Measurements from ENCODE around the gene THSD4. TPM values are rescaled to one million over a fixed set of nuclear protein-coding genes. Genes with fewer than 3 reads are reported as not detected.
A peak's percentile ranks its signal among the peaks of the same experiment; 100 is the strongest.

The THSD4 gene
- polyA plus RNA-seq, 3 donors: 30.2 to 36.6 (median 36.3) TPM

- no peak for DNase-seq (ENCODE audit: extremely low read depth in 1 of 11, low read depth in 9 of 11, low spot score in 4 of 11)
Observed at GRCh38 chr15:71272932-71273331, 157.7 kb downstream of the THSD4 start.

DNA sequence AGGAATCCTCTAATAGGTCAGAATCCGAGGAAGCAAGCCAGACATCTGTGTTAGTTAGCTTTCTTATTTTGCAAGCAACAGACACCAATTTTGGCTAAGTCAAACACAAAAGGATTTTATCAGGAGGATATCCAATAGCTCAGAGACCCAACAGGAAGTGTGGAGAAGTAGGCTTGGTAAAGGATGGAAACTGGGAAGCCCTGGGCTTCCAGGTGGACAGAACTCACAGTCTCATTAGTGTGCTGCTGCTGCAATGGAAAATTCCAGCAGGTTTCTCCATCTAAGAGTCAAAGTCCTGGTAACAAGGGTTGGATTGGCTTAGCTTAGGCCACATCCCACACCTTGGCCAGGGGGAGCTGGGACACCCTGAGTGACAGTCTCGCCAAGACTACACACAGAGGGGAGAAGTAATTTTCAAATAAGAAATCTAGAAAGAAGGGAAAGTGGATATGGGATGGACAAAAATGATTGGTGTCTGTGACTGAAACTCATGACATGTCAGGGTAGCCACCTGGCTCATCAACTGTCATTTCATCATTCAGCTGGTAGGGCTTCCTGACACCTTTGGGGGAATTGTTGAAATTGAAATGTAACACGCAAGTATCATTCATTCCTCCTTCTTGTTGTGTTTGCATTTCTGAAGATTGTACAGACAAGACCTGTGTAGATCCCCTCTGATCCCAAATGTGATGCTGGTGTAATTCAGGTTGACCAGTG, 158.6 kb downstream of the THSD4 start:
- no peak for DNase-seq (ENCODE audit: extremely low read depth in 1 of 11, low read depth in 9 of 11, low spot score in 4 of 11)

GRCh38 chr15:71274448-71274798, 159.2 kb downstream of the THSD4 start:
- no peak for DNase-seq (ENCODE audit: extremely low read depth in 1 of 11, low read depth in 9 of 11, low spot score in 4 of 11)

GRCh38 chr15:71275098-71275497, 159.8 kb downstream of the THSD4 start:
- no peak for DNase-seq (ENCODE audit: extremely low read depth in 1 of 11, low read depth in 9 of 11, low spot score in 4 of 11)

DNA sequence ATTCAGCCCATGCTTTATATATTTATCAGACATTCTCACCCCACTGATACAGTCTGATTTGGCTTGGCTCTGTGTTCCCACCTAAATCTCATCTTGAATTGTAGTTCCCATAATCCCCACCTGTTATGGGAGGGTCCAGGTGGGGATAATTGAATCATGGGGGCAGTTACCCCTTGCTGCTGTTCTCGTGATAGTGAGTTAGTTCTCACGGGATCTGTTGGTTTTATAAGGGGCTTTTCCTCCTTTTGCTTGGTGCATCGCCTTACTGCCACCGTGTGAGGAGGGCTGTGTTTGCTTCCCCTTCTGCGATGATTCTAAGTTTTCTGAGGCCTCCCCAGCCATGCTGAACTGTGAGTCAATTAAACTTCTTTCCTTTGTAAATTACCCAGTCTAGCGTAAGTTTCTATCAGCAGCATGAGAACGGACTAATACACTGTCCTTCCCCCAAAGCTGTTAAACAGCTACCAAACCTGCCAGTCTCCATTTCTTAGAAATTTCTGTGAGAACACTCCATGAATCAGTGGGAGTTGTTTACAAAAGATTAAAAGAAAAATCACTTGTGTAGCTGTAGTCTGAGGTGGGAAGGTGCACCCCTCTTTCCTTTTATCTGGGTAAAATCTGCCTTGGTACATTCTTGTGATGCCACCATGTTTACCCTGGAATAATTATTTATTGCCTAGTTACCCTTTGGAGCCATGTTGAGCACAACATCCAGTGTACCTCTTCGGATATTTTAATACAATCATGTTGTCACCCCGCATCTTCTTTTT, 160.5 kb downstream of the THSD4 start:
- no peak for DNase-seq (ENCODE audit: extremely low read depth in 1 of 11, low read depth in 9 of 11, low spot score in 4 of 11)

- no peak for DNase-seq (ENCODE audit: extremely low read depth in 1 of 11, low read depth in 9 of 11, low spot score in 4 of 11)
Observed at GRCh38 chr15:71276336-71276665, 161.0 kb downstream of the THSD4 start.

DNA sequence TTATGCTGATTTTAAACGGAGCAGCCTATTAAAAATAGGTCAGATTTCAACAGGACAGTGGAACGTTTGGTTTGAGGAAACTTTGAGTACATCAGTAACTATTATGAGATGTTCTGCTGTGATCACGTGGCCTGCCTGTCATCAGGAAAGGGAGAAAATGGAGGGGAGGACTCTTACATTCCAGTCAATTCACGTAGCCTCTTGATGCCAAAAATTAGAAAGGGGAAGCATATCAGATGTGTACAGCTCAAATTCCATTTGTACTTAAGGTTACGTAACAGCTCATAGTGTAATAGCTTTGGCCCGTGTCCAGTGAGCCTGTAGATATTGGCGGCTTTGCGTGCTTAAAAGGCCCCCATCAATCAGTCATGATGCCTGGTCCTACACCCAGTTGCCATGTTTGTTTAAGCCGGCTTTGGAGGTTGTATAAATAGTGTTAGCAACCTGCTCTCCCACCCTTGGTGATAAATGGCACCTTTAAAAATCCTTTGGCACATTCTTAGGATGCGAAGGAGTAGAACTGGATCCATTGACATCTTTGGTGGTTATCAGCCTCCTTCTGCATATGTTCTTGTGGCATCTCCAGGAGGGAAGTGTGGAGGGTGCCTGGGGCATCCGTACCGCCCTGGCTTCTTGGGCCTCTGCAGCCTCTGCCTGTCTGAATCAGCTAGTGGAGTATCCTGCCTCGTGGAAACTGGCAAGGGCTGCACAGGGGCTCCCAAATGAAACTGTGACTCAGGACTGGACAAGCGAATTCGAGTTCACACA, 163.9 kb downstream of the THSD4 start:
- peak in 2 of 11 donors; percentile 30 to 35 for DNase-seq (ENCODE audit: extremely low read depth in 1 of 11, low read depth in 9 of 11, low spot score in 4 of 11)

- DNase-seq (ENCODE audit: extremely low read depth in 1 of 11, low read depth in 9 of 11, low spot score in 4 of 11): no peak
Observed at GRCh38 chr15:71279757-71280141, 164.5 kb downstream of the THSD4 start.

- no peak for DNase-seq (ENCODE audit: extremely low read depth in 1 of 11, low read depth in 9 of 11, low spot score in 4 of 11)
Observed at GRCh38 chr15:71280206-71280605, 164.9 kb downstream of the THSD4 start.

- no peak for DNase-seq (ENCODE audit: extremely low read depth in 1 of 11, low read depth in 9 of 11, low spot score in 4 of 11)
Observed at GRCh38 chr15:71281256-71281655, 166.0 kb downstream of the THSD4 start.

- peak in 3 of 11 donors; percentile 16 to 48 (median 30) for DNase-seq (ENCODE audit: extremely low read depth in 1 of 11, low read depth in 9 of 11, low spot score in 4 of 11)
Observed at GRCh38 chr15:71282076-71282475, 166.8 kb downstream of the THSD4 start.

GRCh38 chr15:71288348-71288955, 173.2 kb downstream of the THSD4 start:
- DNase-seq (ENCODE audit: extremely low read depth in 1 of 11, low read depth in 9 of 11, low spot score in 4 of 11): no peak

DNA sequence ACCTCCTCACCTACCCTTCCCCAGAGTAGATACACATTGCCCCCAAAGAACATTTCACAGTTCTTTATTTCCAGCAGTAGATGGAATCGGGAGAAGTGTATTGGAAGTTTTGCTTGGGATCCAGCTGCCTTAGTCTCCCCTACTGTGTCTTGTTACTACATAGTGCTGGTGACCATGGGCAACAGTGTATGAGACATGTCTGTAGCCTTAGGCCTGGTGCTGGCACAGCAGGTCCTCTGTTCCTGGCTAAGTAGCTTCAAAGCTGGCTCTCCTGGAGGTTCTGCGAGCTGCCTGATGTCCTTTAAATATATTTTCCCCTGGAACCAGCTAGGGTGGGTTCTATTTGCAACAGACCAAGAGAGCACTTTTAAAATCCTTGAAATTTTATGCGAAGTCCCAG, 174.7 kb downstream of the THSD4 start:
- no peak for DNase-seq (ENCODE audit: extremely low read depth in 1 of 11, low read depth in 9 of 11, low spot score in 4 of 11)

DNA sequence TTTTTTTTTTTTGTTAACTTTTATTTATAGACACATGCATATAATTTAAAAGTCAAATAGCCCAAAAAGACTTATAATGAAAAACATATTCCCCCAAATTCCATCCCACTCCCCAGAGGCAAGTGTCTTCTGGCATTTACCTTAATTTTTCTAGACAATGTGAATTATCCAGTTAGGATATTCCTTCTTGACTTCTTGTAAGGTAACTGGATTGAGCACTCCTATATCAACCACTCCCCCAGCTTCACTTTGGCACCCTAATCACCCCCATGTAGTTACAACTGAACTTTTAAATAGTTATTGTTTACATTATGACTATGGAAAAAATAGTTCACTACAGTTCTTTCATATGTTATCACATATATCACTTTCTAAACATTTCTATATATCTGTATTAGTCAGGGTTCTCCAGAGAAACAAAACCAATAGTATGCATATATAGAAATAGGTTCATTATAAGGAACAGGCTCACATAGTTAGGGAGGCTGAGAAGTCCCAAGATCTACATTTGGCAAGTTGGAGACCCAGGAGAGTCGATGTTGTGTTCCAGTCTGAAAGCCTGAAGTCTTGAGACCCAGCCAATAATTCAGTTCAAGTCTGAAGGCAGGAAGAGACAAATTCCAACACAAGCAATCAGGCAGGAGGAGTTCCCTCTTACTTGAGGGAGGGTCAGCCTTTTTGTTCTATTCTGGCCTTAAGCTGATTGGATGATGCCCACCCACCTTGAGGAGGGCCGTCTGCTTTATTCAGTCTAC, 175.8 kb downstream of the THSD4 start:
- DNase-seq (ENCODE audit: extremely low read depth in 1 of 11, low read depth in 9 of 11, low spot score in 4 of 11): no peak

GRCh38 chr15:71291723-71292122, 176.5 kb downstream of the THSD4 start:
- no peak for DNase-seq (ENCODE audit: extremely low read depth in 1 of 11, low read depth in 9 of 11, low spot score in 4 of 11)

DNA sequence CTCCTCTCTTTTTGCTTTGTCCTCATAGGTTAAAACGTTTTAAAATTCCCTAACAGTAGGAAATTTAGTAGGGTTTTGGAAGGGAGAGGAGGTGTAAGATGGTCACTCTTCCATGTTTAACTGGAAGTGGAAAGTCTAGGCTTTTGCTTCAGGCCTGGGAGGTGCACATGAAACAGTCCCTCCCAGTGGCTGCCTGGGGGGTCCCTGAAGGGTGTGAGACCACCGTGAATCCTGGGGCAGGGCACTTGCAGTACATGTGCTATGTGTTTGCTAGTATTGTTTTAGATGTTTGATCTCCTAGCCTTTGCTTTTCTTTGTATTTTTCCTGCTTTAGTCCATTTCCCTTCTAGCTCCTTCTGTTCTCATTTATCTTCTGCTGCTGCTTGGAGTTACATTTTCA, 178.5 kb downstream of the THSD4 start:
- DNase-seq (ENCODE audit: extremely low read depth in 1 of 11, low read depth in 9 of 11, low spot score in 4 of 11): no peak

DNA sequence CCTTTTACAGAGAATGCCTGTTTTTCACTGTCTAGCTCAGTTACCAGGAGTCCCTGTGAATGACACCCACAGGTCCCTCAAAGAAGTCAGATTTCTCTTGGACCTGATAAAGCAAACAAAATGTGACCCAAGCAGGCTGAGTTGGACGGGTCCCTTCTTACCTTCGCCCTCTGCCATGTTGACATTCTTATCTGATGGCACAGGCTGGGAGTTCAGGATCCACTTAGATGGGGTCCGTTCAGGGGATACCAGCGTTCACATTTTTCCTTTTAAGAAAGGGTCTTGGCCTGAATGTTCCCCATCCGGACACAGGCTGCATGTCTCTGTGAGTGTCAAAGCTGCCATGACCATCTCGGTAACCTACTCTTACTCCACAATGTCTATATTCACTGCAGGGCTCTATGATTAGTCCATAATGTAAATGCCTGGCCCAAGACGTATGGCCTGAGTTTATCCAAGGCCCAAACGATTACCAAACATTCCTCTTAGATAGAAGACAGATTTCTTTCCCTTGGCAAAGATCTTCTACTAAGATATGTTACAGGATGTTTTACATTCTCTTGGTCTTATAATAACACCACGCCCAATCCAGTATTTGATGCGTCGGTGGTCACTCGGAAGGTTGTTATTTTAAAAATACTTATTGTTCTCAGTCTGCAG, 179.1 kb downstream of the THSD4 start:
- no peak for DNase-seq (ENCODE audit: extremely low read depth in 1 of 11, low read depth in 9 of 11, low spot score in 4 of 11)

DNA sequence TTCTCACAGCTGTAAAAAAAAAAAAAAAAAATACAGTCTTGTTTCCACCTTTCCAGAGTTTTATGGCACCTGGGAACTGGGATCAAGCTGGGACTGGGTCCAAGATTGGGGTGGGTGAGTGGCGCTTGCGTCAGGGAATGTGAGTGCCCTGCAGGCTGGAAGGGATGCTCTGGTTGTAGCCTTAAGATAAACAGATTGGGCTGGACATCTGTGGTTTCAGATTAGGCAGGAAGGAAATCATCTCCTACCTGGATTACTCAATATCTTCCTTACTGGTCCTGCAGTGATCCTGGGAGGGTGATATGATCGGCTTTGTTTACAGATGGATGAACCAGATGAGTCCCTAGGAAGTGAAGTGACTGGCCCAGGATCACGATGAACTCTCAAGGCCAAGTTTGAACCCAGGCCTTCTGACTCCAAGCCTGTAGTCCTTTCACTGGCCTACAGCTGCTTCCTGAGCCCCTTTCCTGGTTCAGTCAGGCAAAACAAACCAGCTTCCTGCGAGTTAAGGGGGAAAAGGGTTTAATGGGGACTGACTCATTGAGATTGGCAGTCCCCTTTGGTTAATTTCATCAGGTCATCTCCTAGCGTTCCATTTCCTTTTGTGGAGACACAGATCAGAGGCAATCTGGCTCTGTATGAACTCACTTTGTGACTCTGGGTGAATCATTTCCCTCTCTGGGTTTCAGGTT, 179.8 kb downstream of the THSD4 start:
- DNase-seq (ENCODE audit: extremely low read depth in 1 of 11, low read depth in 9 of 11, low spot score in 4 of 11): no peak

Measured in renal cortex interstitium (tissue), 11 donors.